ENCODE measurements around the gene CTXND2. TPM values are rescaled to one million over a fixed set of nuclear protein-coding genes. Genes with fewer than 3 reads are reported as not detected.
"Not testable (repeated sequence)": the region's sequence is repeated elsewhere in the genome, so short reads cannot be mapped to it uniquely, and the experiment has no call there.

The CTXND2 gene
- total RNA-seq, result not detected in 2 replicates
- polyA plus RNA-seq, result 0.16 TPM in 1 of 2 replicates, not detected in the other

GRCh38 chr1:150887018-150887417 is at the start of gene CTXND2:
TSS of gene CTXND2 (plus strand) at chr1:150887136. CDS start at chr1:150912315, 25,179 bp downstream.
- Histone ChIP-seq H3K4me2 (no peak within 1 kb of the TSS), H2AFZ (no peak within 1 kb of the TSS)

GRCh38 chr1:150840850-150841249 is 46.1 kb upstream of the CTXND2 start:
- not testable (repeated sequence) for H3K9me3 ChIP-seq (ENCODE audit: low read depth); H3K4me3 ChIP-seq; H3K4me1 ChIP-seq (ENCODE audit: insufficient read depth); H3K79me2 ChIP-seq; DNase-seq (ENCODE audit: low spot score); H3K36me3 ChIP-seq (replicated peaks; ENCODE audit: insufficient read depth, low read depth); H3K4me2 ChIP-seq; H3K9me2 ChIP-seq (replicated peaks; ENCODE audit: insufficient read depth); H3K27me3 ChIP-seq; H2AFZ ChIP-seq; H4K20me1 ChIP-seq (ENCODE audit: insufficient read depth, poor library complexity, severe bottlenecking); H3K27ac ChIP-seq
- 95% methylated on average over 11 of the region's 11 CpGs for WGBS (ENCODE audit: low lambda C conversion rate, missing lambda C conversion rate)

More at GRCh38 chr1:150887018-150887417, at the start of gene CTXND2:
- Histone ChIP-seq H3K27me3 (no peaks in the 10 kb centered on the region), H3K27ac (no peak within 1 kb of the TSS), H4K20me1 (ENCODE audit: insufficient read depth, poor library complexity, severe bottlenecking) (no peaks in the 10 kb centered on the region), H3K4me3 (no peak within 1 kb of the TSS), H3K36me3 (replicated peaks; ENCODE audit: insufficient read depth, low read depth) (no peaks in the 10 kb centered on the region), H3K9me2 (replicated peaks; ENCODE audit: insufficient read depth) (no peaks in the 10 kb centered on the region), H3K9me3 (ENCODE audit: low read depth) (no peaks in the 10 kb centered on the region), H3K4me1 (ENCODE audit: insufficient read depth) (peaks cover 4% of the 10 kb centered on the region), H3K79me2 (no peaks in the 10 kb centered on the region)
- TF ChIP-seq EZH2 (IDR thresholded peaks at IDR 0.05; ENCODE audit: borderline replicate concordance), result no peak
- no peak for TF ChIP-seq CTCF (IDR thresholded peaks at IDR 0.05; ENCODE audit: poor library complexity)
- TF ChIP-seq EZH2phosphoT487 (IDR thresholded peaks at IDR 0.05; ENCODE audit: low read depth, severe bottlenecking, unreplicated experiment), result no peak
- no peak for DNase-seq (ENCODE audit: low spot score)
- WGBS (ENCODE audit: low lambda C conversion rate, missing lambda C conversion rate), result 43% methylated on average over 3 of the region's 3 CpGs

GRCh38 chr1:150841626-150842025 is 45.3 kb upstream of the CTXND2 start:
- H3K9me3 ChIP-seq (ENCODE audit: low read depth), result no peaks in the 10 kb centered on the region
- H3K4me2 ChIP-seq, result no peak overlapping the region
- TF ChIP-seq EZH2phosphoT487 (IDR thresholded peaks at IDR 0.05; ENCODE audit: low read depth, severe bottlenecking, unreplicated experiment) (no peak), EZH2 (IDR thresholded peaks at IDR 0.05; ENCODE audit: borderline replicate concordance) (no peak), CTCF (IDR thresholded peaks at IDR 0.05; ENCODE audit: poor library complexity) (no peak)
- no peak overlapping the region for H3K4me3 ChIP-seq
- no peaks in the 10 kb centered on the region for H3K9me2 ChIP-seq (replicated peaks; ENCODE audit: insufficient read depth)
- H2AFZ ChIP-seq, result no peak overlapping the region
- no peaks in the 10 kb centered on the region for H3K4me1 ChIP-seq (ENCODE audit: insufficient read depth)
- no peaks in the 10 kb centered on the region for H3K36me3 ChIP-seq (replicated peaks; ENCODE audit: insufficient read depth, low read depth)
- H4K20me1 ChIP-seq (ENCODE audit: insufficient read depth, poor library complexity, severe bottlenecking), result no peaks in the 10 kb centered on the region
- no peaks in the 10 kb centered on the region for H3K79me2 ChIP-seq
- WGBS (ENCODE audit: low lambda C conversion rate, missing lambda C conversion rate), result 97% methylated on average over 3 of the region's 3 CpGs
- no peaks in the 10 kb centered on the region for H3K27me3 ChIP-seq
- H3K27ac ChIP-seq, result no peak overlapping the region
- no peak for DNase-seq (ENCODE audit: low spot score)

GRCh38 chr1:150842343-150842742 is 44.6 kb upstream of the CTXND2 start:
- Histone ChIP-seq H3K27ac (no peak overlapping the region), H4K20me1 (ENCODE audit: insufficient read depth, poor library complexity, severe bottlenecking) (no peaks in the 10 kb centered on the region), H3K4me1 (ENCODE audit: insufficient read depth) (no peaks in the 10 kb centered on the region), H3K79me2 (no peaks in the 10 kb centered on the region), H3K9me3 (ENCODE audit: low read depth) (no peaks in the 10 kb centered on the region), H3K4me2 (no peak overlapping the region), H3K9me2 (replicated peaks; ENCODE audit: insufficient read depth) (no peaks in the 10 kb centered on the region), H3K27me3 (no peaks in the 10 kb centered on the region), H3K4me3 (no peak overlapping the region), H3K36me3 (replicated peaks; ENCODE audit: insufficient read depth, low read depth) (no peaks in the 10 kb centered on the region), H2AFZ (no peak overlapping the region)
- WGBS (ENCODE audit: low lambda C conversion rate, missing lambda C conversion rate), result 100% methylated on average over 2 of the region's 2 CpGs
- DNase-seq (ENCODE audit: low spot score), result no peak
- TF ChIP-seq EZH2 (IDR thresholded peaks at IDR 0.05; ENCODE audit: borderline replicate concordance) (no peak), CTCF (IDR thresholded peaks at IDR 0.05; ENCODE audit: poor library complexity) (no peak), EZH2phosphoT487 (IDR thresholded peaks at IDR 0.05; ENCODE audit: low read depth, severe bottlenecking, unreplicated experiment) (no peak)

Data from hepatocyte (in vitro differentiated cells).